Stimulated activated CD8-positive, alpha-beta memory T cell treated with anti-CD3 and anti-CD28 coated beads, Interleukin-7, amount 100 ng/mL, for 4 hours (primary cell): ENCODE measurements around the gene CIZ1.
A peak's percentile ranks its signal among the peaks of the same experiment; 100 is the strongest.

ENCODE experiments used
- DNase-seq, 2 donors: peaks; one replicate each; pipeline ENCODE4 v3.0.0-alpha.2; 2020; ENCODE audit warnings: low read depth in 2 of 2

Gene CIZ1

DNA sequence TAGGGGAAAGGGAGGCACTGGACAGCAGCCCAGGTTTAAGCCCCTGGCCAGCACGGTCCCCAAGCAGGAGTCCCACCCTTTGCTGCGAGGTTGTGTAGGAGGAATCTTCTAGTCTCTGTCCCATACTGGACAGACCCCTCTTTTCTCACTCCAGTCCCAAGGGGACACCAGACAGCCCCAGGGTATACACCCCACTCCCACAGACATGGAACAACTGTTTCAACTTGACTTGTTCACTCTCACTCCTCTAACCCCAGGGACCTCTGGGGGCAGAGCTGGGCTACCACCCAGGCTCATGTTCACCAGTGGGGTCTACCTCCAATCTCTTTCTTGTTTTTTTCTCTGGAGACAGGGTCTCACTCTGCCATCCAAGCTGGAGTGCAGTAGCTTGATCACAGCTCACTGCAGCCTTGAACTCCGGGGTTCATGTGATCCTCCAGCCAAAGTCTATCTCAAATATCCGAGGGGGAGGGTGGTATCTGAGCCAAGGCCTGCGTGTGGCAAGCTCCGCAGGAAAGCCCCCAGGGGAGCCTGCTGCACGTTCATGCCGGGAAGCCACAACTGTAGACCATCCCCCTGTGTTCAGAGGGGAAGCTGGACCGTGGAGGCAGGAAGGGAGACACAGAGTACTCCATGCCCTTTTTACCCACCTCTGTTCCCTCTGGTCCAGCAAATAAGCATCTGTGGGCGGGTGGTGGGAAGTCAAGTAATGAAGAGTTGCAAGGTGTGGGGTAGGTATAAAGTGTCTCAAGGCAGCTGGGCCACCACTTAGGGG, 65.6 kb downstream of the CIZ1 start:
- DNase-seq = no peak

DNA sequence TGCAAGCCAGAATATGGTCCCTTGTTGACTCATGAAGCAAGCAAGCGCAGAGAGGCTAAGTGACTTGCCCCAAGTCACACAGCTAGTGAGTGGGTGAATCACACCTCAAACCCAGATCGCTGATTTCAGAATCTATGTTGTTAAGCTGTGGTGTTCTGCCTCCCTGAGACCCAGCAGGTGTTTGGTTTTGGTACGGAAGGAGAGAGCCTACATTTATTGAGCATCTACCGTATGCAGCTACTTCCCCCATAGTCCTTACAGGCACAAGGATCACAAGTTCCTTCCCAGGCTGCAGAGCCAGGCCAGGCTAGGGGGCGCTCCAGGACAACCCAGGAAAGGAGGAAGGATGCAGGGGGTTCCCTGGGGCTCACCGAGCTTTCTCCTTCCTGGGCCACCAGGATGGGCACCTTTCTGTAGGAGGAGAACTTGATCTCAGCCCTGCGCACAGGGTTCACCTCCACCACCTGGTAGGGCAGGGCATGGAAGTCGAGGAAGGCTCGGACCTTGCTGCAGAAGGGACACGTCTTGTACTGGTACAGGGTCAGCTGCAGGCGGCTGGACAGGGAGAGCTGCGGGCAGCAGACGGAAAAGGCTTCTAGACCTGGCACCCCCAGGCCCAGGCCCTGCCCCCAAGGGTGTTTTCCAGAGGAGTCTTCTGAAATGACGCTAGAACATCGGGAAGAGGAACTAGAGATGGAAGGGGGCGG, 66.3 kb downstream of the CIZ1 start:
- DNase-seq = peak in 1 of 2 donors; percentile 21

DNA sequence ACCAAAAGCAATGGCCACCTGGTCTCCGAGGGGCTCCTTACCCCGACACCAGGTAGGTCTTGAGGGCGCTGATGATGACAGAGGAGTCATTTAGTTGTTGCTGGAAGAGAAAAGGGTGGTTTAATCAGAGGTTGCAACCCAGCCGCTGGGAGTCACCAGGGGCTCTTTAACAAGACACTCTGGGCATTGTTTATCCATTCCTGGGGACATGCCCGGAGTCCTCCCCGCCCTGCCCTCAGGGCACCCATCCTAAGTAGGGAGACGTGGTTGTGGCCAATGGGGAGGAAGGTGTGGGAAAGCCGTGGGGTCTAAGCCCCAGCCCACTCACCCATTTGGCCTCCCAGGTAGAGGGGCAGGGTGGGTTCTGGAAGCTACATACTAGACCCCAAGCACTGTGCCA, 66.9 kb downstream of the CIZ1 start:
- DNase-seq = no peak

DNA sequence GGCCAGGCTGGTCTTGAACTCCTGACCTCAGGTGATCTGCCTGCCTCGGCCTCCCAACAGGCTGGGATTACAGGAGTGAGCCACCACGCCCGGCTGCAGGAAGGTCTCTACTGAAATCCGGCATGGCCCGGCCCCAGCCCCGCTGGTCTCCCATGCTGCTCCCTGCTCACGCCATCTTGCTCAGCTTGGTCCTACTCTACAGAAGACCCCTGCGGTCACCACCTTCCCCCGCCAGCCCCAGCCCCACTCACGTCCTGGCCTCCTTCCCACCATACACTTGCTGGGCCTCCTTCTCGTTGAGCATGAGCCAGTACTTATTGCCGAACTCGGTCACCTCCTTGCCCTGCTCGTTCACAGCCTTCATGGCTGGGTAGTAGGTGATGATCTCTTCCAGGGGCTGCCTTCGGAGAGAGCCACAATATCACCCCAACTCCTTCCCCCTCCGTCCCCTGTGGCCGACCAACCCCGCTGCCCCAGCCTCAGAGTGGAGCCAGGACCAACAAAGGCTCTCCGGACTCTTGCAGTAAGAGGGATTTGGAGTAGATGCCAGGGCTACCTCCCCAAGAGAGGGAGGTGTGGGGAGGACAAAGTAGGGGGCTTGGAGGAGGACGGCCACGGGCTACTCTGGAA, 67.8 kb downstream of the CIZ1 start:
- no peak for DNase-seq

DNA sequence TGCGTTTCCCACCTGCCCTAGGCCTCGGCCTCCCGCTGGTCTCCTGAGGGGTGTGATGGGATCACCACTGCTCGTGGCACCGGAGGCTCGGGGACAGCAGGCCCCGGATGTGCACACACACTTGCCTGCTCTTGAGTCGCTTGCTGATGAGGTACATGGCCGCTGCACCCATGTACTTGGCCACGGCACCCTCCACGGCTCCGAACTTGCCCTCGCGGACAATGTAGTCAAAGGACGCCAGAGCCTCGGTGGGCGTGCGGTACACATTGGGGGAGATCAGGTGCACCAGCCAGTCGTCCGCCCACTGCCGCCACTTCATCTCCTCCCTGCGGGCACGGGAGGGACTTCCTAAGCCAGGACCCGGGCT, 68.6 kb downstream of the CIZ1 start:
- no peak for DNase-seq

DNA sequence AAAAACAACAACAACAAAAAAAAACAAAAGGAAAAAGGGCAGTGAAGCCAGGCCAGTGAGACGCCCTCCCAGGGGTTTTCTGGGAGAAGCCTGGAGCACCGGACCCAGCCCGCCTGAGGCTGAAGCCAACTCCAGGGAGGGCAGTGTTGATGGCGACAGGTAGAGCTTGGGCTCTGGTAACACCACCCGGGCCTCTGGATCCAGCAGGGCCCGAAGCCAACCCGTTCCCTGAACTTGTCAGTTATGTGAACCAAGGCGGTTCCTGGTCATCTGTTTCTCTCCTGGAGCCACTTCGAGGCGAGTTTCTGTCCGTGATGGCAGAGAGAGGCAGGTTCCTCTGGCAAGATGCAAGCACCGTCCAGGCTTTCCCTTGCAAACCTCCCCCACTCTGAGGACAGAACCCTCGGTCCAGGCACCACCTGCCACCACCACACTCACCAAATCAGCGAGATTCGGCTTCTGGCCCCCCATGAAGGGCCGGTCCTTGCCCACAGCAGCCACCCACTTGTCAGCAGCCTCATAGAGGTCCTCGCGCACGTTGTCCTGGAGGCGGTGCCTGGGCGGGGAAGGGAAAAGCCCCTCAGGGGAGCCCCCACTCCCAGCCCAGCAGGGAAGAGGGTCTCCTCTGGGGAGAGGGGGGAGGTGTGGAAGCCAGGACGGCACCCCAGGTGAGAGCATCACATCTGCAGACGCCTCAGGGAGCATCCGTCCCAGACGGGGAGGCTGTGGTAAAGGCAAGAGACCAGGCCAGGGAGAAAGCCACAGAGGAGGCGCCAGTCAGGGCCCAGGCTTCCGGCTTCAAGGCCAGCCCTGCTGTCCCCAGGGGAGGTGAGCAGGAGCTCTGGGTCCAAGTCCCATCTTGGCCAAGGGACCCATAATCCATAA, 69.2 kb downstream of the CIZ1 start:
- no peak for DNase-seq

DNA sequence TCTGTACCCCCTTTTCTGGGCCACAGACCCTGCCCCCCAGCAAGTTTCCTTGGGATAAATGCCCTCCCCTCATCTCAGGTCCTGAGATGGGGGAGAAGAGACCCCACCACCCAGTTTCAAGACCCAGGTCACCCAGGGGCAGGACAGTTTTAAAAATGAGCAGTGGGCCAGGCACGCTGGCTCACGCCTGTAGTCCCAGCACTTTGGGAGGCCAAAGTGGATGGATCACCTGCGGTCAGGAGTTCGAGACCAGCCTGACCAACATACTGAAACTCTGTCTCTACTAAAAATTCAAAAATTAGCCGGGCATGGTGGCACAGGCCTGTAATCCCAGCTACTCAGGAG, 69.9 kb downstream of the CIZ1 start:
- DNase-seq = no peak

DNA sequence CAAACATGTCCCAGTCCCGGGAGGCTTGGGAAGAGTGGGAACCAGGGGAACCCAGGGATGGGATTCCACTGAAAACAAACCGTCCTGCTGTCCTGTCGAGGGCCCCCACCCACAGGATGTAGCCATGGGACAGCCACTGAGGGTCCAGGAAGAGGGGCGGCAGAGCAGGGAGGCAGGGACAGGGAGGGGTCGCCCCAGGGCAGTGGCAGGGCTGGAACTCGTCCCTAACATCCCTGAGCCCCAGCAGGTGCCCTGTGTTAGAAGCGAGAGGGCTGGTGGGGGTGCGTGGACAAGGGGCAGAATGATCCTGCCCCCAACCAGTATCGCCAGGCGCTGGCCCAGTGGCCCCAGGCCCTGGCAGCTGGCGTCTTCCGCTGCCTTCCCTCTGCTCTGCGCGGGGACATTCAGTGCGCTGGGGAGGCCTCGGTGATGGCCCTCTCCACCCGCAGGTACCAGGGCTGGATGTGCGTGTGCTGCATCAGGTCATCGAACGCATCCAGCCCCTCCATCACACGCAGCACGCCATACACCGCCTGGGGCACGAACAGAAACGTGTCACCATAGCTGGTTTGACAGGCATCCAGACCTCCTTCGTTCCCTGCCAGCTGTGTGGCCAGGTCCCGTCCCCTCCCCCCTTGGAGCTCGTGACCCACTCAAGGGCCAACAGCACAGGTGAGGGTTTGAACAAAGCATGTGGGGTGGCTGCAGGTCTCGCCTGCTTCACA, 70.5 kb downstream of the CIZ1 start:
- DNase-seq = no peak

DNA sequence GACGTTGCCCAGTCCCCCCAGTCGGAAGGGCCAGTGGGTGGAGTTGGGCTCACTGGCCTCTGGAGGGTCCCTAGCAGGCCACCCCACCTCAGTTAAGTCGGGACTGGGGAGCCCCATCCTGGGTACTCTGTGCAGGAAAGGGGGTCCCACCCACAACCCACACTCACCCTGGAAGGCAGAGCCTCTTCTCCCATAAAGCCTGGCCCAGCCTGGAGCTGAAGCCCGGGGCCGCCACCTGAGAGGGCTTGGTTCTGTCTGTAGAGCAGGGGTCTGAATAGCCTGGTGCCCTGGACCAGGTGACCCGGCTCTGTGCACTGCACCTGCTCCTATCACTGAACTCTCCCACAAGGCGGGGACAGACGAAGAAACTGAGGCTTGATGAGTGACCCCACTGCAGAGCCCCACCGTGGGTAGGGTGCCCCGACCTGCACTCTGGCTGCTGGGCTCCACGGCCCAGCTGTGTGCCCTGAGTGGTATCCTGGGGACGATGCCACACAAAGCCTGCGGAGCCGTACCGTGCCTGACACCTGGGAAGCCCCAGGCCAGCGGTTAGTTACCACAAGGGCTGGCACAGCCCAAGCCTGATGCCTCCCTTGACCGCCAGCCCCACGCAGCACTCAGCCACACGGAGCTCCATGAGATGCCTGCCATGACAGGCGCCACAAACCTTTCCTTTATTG, 71.2 kb downstream of the CIZ1 start:
- no peak for DNase-seq

DNA sequence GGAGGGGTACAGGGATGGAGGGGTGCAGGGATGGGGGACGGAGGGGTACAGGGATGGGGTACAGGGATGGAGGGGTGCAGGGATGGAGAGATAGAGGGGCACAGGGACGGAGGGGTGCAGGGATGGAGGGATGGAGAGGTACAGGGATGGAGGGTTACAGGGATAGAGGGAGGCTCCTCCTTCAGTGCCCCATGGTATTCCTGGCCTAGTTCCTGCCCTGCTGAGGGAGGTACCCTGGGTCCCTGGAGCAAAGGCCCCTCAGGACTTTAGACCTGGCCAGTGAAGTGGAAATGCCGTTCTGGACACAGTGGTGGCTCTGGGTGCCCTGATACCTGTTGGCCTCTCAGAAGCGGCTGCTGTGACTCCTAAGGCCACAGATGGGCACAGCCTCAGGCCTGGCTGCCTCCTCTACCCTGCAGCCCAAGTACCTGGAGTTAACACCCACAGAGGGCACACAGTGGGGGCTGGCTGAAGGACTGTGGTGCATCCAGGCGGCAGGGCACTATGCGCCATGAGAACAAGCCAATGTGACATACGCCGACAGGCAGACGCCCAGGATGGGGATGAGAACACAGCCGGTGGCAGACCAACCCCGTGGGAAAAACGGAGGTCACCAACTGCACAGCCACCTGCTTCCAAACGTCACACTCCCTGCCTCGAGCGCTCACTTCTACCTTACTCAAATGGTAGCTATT, 72.3 kb downstream of the CIZ1 start:
- no peak for DNase-seq

DNA sequence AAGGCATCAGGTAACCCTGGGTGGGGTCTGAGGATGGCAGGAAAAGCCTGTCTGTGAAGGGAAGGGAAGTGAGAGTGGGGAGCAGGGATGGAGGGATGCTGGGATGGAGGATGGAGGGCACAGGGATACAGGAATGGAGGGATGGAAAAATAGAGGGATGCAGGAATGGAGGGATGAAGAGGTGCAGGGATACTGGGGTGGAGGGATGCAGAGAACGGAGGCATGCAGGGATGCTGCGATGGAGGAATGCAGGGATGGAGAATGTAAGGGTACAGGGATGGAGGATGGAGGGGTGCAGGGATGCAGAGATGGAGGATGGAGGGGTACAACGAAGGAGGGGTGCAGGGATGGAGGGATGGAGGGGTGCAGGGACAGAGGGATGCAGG, 72.9 kb downstream of the CIZ1 start:
- DNase-seq = no peak

DNA sequence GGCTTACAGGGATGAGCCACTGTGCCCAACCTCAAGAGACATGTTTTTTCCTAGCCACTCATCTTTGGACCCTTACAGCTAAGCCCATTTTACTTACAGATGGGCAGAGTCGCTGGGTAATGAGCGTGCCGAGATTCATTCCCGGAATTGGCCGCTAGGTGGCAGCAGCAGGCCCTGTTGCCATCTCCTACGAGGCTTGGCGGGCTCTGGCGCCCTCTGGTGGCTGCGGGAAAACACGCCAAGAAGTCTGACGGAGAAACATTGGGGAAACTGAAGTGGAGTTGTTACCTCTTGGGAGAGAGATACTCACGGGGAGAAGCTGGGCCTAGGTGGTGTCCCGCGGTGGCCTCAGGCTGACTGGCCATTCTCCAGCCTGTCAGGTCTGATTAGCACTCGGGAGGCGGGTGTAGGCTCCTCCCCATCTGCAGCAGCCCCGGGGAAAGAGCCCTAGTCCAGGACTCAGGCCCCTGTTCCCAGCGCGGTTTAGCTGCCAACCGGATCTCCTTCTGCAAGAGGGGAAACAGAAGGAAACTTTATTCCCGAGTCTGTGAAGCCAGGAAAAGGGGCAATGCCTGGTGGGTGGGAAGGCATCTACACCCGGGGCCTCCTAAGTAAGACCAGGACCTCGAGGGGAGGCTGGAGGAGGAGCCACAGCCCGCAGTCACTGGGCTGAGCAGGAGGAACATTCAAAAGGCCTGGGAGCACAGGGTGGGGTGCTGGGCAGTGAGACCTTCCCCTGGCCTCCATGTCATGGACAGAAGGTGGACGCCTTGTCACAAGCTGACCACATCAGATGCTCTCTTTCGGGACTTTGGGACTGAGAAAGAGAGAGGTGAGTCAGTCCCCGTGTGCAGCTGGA, 73.5 kb downstream of the CIZ1 start:
- peak; percentile 86 to 88 for DNase-seq

DNA sequence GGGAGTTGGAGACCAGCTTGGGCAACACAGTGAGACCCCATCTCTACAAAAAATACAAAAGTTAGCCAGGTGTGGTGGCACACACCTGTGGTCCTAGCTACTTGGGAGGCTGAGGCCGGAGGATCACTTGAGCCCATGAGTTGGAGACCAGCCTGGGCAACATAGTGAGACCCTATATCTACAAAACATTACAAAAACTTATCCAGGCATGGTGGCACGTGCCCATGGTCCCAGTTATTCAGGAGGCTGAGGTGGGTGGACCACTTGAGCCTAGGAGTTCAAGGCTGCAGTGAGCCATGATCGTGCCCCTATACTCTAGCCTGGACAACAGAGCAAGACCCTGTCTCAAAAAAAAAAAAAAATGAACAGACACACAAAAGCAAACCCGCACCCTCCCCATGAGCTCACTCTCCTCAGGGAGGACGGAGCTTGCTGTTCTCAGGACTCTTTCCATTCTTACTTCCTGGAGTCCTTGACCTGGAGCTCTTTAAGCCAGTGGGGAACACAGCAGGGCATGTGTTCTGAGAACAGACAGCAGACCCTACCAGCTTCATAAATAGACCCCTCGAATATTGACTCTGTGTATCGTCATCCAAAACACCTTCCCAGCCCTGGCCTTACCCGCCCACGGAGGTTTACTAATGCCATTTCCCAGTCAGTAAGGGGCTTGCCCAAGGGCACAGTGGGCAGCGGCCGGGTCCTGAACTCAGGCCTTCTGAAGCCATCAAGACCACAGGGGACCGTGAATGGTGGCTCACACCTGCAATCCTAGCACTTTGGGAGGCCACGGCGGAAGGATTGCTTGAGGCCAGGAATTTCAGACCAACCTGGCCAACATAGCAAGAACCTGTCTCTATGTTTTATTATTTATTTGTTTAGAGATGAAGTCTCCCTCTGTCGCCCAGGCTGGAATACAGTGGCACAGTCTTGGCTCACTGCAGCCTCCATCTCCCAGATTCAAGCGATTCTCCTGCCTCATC, 75.0 kb downstream of the CIZ1 start:
- DNase-seq = no peak
